ENCODE data around the gene LCTL. TPM values are rescaled to one million over a fixed set of nuclear protein-coding genes. Genes with fewer than 3 reads are reported as not detected.

The LCTL gene
- total RNA-seq, 1 donor from 2014 or later: 0.36 TPM

DNA sequence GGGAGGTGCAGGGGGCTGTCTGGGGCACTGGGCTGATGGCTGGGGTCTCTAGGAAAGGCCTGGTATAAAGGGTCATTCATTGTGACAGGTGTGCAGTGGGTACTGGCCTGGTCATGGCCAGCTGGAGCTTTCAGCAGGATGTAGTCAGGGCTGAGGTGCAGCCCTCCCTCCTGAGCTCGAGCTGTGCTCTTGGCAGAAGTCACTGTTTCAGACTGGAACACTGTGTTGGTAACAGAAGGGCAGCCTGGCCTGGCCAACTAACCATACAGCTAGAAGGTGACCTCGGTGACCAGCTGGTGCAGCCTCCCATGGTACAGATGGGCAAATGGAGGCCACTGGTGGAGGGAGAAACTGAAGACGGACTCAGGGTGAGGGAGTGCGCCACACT lies 34.4 kb upstream of the LCTL start:
- TF ChIP-seq, protein P1, sequence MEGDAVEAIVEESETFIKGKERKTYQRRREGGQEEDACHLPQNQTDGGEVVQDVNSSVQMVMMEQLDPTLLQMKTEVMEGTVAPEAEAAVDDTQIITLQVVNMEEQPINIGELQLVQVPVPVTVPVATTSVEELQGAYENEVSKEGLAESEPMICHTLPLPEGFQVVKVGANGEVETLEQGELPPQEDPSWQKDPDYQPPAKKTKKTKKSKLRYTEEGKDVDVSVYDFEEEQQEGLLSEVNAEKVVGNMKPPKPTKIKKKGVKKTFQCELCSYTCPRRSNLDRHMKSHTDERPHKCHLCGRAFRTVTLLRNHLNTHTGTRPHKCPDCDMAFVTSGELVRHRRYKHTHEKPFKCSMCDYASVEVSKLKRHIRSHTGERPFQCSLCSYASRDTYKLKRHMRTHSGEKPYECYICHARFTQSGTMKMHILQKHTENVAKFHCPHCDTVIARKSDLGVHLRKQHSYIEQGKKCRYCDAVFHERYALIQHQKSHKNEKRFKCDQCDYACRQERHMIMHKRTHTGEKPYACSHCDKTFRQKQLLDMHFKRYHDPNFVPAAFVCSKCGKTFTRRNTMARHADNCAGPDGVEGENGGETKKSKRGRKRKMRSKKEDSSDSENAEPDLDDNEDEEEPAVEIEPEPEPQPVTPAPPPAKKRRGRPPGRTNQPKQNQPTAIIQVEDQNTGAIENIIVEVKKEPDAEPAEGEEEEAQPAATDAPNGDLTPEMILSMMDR (IDR thresholded peaks at IDR 0.05; ENCODE audit: unreplicated experiment): no peak
- Mint-ChIP-seq H3K4me3 (no peak overlapping the region), H3K4me1 (peaks cover 8% of the 10 kb centered on the region), H3K27ac (no peak overlapping the region), H3K9me3 (no peaks in the 10 kb centered on the region), H3K27me3 (ENCODE audit: low read depth) (no peaks in the 10 kb centered on the region), H3K36me3 (no peaks in the 10 kb centered on the region)
- DNase-seq (ENCODE audit: low spot score in 2 of 2, unreplicated experiment in 2 of 2): no peak

DNA sequence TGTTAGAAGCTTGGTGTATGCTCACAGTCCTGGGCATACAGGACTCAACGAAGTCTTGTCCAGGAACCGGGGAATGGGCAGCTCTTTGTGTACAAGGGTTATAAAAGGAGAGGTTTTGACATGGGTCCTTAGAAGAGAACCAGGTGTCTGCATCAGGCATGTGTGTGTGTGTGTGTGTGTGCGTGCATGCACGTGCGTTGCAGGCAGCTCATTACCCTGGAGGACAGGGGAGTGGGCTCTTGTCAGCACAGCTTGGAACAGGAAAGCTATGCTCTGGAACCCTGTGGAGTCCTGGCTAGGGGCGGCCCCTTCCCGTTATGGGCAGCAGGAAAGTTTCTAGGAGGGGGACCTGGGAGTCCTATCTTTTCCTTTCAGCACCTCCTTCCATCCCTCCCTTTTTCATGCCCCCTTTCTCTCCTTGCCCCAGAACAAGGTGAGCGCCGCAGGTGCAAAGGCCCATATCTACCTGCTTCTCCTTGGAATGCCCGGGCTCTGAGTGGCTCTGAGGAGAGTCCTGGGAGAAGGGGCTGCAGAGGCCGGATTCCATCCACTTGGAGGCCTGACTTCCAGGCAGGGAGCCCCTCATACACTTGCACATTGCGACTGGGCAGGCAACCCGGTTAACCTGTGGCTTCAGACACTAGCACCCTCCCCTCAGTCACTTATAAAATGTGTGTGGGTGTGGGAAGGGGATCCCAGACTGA lies 33.9 kb upstream of the LCTL start:
- TF ChIP-seq, protein P1 (IDR thresholded peaks at IDR 0.05; ENCODE audit: unreplicated experiment): no peak
- H3K4me3 Mint-ChIP-seq: no peak overlapping the region
- H3K27ac Mint-ChIP-seq: no peak overlapping the region
- H3K4me1 Mint-ChIP-seq: peaks cover 8% of the 10 kb centered on the region
- H3K36me3 Mint-ChIP-seq: no peaks in the 10 kb centered on the region
- H3K27me3 Mint-ChIP-seq (ENCODE audit: low read depth): no peaks in the 10 kb centered on the region
- no peak for DNase-seq (ENCODE audit: low spot score in 2 of 2, unreplicated experiment in 2 of 2)
- H3K9me3 Mint-ChIP-seq: no peaks in the 10 kb centered on the region

DNA sequence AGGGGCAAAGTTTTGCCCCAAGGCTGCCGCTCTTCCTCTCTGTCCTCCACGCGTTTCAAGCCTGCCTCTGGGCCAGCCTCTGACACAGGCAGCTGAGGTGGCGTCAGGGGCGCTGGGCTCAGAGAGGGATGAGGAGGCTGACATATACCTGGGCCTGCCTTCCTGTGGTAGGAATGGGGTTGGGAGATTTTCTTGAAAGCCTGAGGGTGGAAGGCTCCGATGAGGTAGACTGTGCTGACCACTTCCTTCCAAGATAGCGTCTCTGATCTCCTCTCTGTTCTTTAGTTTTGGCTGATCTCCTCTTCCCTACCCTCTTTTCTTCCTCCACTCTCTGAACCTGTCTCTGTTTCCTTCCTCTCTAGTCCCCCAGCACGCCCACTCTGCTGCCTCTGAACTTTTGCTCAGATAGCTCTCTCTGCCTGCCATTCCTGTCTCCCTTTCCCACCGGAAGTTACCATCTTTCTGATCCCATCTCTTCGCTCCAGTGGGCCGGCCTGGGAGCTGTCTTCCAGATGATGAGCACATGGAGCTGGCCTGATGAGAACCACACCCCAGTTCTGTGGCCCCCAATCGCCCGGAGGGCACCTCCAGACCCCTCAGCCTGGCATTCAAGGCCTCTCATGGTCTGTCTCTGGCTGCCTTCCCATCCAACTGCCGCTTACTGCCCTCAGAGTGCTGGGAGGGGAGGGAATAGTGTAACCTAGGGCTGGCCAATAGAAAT lies 32.5 kb upstream of the LCTL start:
- Mint-ChIP-seq H3K27ac (no peak overlapping the region), H3K36me3 (no peaks in the 10 kb centered on the region), H3K4me1 (peaks cover 4% of the 10 kb centered on the region), H3K9me3 (no peaks in the 10 kb centered on the region), H3K4me3 (no peak overlapping the region), H3K27me3 (ENCODE audit: low read depth) (no peaks in the 10 kb centered on the region)
- TF ChIP-seq, protein P1 (IDR thresholded peaks at IDR 0.05; ENCODE audit: unreplicated experiment): no peak
- DNase-seq (ENCODE audit: low spot score in 2 of 2, unreplicated experiment in 2 of 2): no peak

DNA sequence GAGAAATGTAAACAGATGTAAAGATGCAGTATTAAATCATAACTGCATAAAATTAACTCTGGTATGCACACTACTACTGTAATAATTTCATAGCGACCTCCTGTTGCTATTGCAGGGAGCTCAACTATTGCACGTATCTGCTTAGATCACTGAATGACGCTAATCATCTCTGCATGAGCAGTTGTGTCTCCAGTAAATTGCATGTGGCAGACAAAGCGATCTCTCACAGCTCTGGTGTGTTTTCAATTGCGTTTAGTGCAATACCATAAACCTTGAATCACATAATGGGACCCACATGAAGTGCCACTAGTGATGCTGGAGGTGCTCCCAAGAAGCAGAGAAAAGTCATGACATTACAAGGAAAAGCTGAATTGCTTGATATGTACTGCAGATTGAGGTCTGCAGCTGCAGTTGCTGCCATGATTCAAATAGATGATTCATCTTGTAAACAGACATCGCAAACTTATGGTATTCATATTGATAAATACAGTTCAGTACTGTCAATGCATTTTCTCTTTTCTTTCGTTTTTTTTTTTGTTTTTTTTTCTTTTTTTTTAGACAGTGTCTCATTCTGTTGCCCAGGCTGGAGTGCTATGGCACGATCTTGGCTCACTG lies 30.2 kb upstream of the LCTL start:
- no peaks in the 10 kb centered on the region for H3K36me3 Mint-ChIP-seq
- TF ChIP-seq, protein P1 (IDR thresholded peaks at IDR 0.05; ENCODE audit: unreplicated experiment): no peak
- no peak overlapping the region for H3K4me3 Mint-ChIP-seq
- no peak for DNase-seq (ENCODE audit: low spot score in 2 of 2, unreplicated experiment in 2 of 2)
- H3K9me3 Mint-ChIP-seq: no peaks in the 10 kb centered on the region
- H3K4me1 Mint-ChIP-seq: peaks cover 8% of the 10 kb centered on the region
- H3K27ac Mint-ChIP-seq: no peak overlapping the region
- H3K27me3 Mint-ChIP-seq (ENCODE audit: low read depth): no peaks in the 10 kb centered on the region

DNA sequence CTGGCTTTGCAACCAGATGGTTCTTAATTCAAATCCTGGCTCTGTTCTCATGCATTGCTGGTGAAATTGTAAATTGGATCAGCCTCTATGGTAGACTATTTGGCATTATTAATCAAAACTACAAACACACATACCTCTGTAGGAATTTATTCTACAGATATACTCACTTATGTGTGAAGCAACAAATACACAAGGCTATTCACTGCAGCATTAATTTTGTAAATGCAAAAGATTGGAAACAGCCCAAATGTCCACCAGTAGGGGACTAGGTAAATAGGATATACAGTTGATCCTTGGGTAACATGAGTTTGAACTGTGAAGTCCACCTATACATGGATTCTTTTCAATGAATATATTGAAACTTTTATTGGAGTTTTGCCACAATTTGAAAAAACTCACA lies 29.5 kb upstream of the LCTL start:
- TF ChIP-seq, protein P1 (IDR thresholded peaks at IDR 0.05; ENCODE audit: unreplicated experiment): no peak
- no peak overlapping the region for H3K4me3 Mint-ChIP-seq
- H3K27me3 Mint-ChIP-seq (ENCODE audit: low read depth): no peaks in the 10 kb centered on the region
- peaks cover 8% of the 10 kb centered on the region for H3K4me1 Mint-ChIP-seq
- no peak for DNase-seq (ENCODE audit: low spot score in 2 of 2, unreplicated experiment in 2 of 2)
- no peaks in the 10 kb centered on the region for H3K9me3 Mint-ChIP-seq
- H3K36me3 Mint-ChIP-seq: no peaks in the 10 kb centered on the region
- no peak overlapping the region for H3K27ac Mint-ChIP-seq
